ENCODE results near the gene SETD9. TPM values are rescaled to one million over a fixed set of nuclear protein-coding genes. Genes with fewer than 3 reads are reported as not detected.

The SETD9 gene
- total RNA-seq, 1 donor, result 11.2 TPM

DNA sequence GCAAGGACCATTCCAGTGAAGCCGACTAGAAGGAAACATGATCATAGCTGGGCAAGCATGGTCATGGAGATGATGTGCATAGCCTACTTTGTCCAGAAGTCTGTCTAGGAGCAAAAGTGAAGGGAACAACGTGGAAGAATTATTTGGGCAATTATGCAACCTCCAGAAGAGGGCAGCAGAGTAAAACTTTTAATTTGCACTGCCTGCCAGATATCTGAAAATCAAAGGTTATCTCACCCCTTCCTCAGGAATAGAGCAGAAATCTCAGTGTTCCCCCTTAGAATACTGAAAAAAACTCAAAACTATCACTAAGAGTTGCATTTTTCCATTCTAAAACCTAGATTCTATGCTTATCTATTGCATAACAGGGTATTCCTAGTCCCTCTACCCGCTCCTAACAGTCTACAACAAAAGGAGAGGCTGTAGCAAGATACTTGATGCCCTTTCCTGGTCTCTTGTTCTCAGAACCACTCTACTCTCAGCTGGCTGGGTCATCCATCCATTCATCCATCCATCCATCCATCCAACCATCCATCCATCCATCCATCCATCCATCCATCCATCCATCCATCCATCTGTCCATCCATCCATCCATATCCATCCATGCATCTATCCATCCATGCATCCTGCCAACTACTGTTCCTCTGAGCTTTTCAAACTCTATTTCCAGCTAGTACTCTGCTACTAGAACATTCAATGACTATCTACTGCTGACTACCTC, 8.4 kb upstream of the SETD9 start:
- H3K79me2 ChIP-seq (ENCODE audit: insufficient read depth, low read length), result no peaks in the 10 kb centered on the region
- TF ChIP-seq, protein P1, sequence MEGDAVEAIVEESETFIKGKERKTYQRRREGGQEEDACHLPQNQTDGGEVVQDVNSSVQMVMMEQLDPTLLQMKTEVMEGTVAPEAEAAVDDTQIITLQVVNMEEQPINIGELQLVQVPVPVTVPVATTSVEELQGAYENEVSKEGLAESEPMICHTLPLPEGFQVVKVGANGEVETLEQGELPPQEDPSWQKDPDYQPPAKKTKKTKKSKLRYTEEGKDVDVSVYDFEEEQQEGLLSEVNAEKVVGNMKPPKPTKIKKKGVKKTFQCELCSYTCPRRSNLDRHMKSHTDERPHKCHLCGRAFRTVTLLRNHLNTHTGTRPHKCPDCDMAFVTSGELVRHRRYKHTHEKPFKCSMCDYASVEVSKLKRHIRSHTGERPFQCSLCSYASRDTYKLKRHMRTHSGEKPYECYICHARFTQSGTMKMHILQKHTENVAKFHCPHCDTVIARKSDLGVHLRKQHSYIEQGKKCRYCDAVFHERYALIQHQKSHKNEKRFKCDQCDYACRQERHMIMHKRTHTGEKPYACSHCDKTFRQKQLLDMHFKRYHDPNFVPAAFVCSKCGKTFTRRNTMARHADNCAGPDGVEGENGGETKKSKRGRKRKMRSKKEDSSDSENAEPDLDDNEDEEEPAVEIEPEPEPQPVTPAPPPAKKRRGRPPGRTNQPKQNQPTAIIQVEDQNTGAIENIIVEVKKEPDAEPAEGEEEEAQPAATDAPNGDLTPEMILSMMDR (IDR thresholded peaks at IDR 0.05; ENCODE audit: extremely low read depth, low read depth, low read length), result peak; percentile 73
- peak overlapping the region; percentile 84 for H3K4me2 ChIP-seq (ENCODE audit: insufficient read depth, low read length)
- H3K27me3 ChIP-seq (ENCODE audit: insufficient read depth, low read length), result no peaks in the 10 kb centered on the region
- H3K36me3 ChIP-seq (ENCODE audit: insufficient read depth, low read length), result no peaks in the 10 kb centered on the region
- H3K27ac ChIP-seq (ENCODE audit: low read depth, low read length), result no peak overlapping the region
- H2AFZ ChIP-seq (ENCODE audit: low read length), result peak overlapping the region; percentile 39
- peak; percentile 6 for DNase-seq (ENCODE audit: insufficient read length, low spot score, missing footprints)
- H4K20me1 ChIP-seq (ENCODE audit: insufficient read depth, low read length), result no peaks in the 10 kb centered on the region
- peaks cover 7% of the 10 kb centered on the region for H3K4me1 ChIP-seq (ENCODE audit: insufficient read depth, low read length)
- no peaks in the 10 kb centered on the region for H3K9me3 ChIP-seq (ENCODE audit: low read depth, low read length)
- peak overlapping the region; percentile 57 for H3K4me3 ChIP-seq (ENCODE audit: insufficient read depth, low read length)

DNA sequence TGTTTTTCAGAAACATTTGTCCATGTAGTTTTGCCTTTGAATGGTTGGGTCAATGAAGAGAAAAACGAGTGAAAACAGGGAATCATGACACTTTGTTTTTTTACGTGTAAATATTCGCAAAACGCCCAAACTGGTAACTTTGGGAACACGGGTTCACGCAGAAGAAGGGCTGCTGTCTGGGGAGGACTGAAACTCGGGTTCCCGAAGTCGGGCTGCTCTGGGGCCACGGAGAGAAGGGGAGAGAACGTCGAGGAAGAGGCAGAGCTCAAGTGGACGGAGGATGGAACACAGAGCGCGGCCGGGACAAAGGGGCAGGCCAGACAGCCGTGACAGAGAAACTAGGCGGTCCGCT, 478 bp upstream of the SETD9 start:
- Histone ChIP-seq H3K27me3 (ENCODE audit: insufficient read depth, low read length) (no peaks in the 10 kb centered on the region), H3K4me3 (ENCODE audit: insufficient read depth, low read length) (peak overlapping the region; percentile 87), H2AFZ (ENCODE audit: low read length) (peak overlapping the region; percentile 98), H4K20me1 (ENCODE audit: insufficient read depth, low read length) (no peaks in the 10 kb centered on the region), H3K36me3 (ENCODE audit: insufficient read depth, low read length) (no peaks in the 10 kb centered on the region), H3K4me2 (ENCODE audit: insufficient read depth, low read length) (peak overlapping the region; percentile 96), H3K4me1 (ENCODE audit: insufficient read depth, low read length) (peaks cover 10% of the 10 kb centered on the region), H3K9me3 (ENCODE audit: low read depth, low read length) (no peaks in the 10 kb centered on the region), H3K27ac (ENCODE audit: low read depth, low read length) (peak overlapping the region; percentile 85), H3K79me2 (ENCODE audit: insufficient read depth, low read length) (no peaks in the 10 kb centered on the region)
- TF ChIP-seq, protein P1 (IDR thresholded peaks at IDR 0.05; ENCODE audit: extremely low read depth, low read depth, low read length), result no peak
- DNase-seq (ENCODE audit: insufficient read length, low spot score, missing footprints), result no peak

DNA sequence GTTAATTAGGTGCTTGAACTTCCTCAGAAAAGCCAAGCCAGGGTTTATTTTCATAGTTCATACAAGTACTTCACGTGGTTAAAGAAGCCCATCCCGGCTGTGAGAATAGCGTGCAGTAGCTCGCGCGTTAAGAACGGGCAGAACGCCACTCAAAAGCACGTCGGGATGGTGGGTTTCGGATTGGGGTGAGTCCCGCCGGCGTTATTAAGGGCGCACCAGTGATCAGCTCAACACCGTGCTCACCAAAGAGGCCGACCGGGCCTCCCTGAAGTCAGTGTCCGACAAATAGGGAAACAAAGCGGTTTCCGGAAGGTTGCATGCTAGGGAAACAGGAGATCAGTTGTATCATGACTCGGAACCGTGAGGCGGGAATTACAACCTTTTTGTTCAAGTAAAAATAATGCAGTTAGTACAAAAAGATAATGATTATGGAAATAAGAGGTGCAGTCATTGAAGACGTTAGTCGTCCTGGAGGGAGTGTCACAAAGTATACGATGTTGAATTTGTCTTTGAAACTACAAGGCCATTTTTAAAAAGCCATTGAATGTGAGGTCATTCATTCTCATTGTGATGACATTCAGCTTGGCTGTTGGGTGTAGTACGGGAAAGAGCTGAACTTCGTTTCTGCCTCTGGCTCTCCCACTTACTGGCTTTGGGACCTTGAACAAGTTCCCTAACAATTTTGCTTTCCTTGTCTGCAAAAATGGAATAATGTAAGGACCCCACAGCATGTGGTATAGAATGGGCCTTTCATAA, 992 bp downstream of the SETD9 start:
- no peaks in the 10 kb centered on the region for H3K27me3 ChIP-seq (ENCODE audit: insufficient read depth, low read length)
- no peaks in the 10 kb centered on the region for H3K9me3 ChIP-seq (ENCODE audit: low read depth, low read length)
- peak overlapping the region; percentile 87 for H3K4me3 ChIP-seq (ENCODE audit: insufficient read depth, low read length)
- TF ChIP-seq, protein P1 (IDR thresholded peaks at IDR 0.05; ENCODE audit: extremely low read depth, low read depth, low read length), result no peak
- peak overlapping the region; percentile 97 for H2AFZ ChIP-seq (ENCODE audit: low read length)
- H3K4me1 ChIP-seq (ENCODE audit: insufficient read depth, low read length), result peaks cover 10% of the 10 kb centered on the region
- no peaks in the 10 kb centered on the region for H3K36me3 ChIP-seq (ENCODE audit: insufficient read depth, low read length)
- DNase-seq (ENCODE audit: insufficient read length, low spot score, missing footprints), result peak; percentile 65
- no peaks in the 10 kb centered on the region for H4K20me1 ChIP-seq (ENCODE audit: insufficient read depth, low read length)
- peak overlapping the region; percentile 97 for H3K27ac ChIP-seq (ENCODE audit: low read depth, low read length)
- H3K4me2 ChIP-seq (ENCODE audit: insufficient read depth, low read length), result peak overlapping the region; percentile 90
- no peaks in the 10 kb centered on the region for H3K79me2 ChIP-seq (ENCODE audit: insufficient read depth, low read length)

DNA sequence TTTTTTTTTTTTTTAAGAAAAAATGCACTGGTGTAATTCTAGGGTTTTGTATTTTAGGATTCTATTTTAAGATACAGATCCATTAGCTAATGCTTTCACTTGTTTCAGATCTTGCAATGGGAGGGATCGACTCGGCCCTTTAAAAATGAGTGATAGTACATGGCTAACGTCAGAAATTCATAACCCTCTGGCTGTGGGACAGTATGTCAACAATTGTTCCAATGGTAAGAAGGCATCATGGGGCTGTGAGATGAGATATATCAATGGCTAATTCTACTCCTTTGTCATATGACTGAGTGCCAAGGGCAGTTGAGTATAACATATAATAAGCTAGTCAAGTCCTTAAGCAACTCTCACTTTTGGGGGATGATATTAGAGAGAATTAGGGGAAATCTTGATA, 4.4 kb downstream of the SETD9 start:
- H3K4me3 ChIP-seq (ENCODE audit: insufficient read depth, low read length), result no peak overlapping the region
- H3K4me2 ChIP-seq (ENCODE audit: insufficient read depth, low read length), result no peak overlapping the region
- H3K36me3 ChIP-seq (ENCODE audit: insufficient read depth, low read length), result no peaks in the 10 kb centered on the region
- no peaks in the 10 kb centered on the region for H4K20me1 ChIP-seq (ENCODE audit: insufficient read depth, low read length)
- peaks cover 8% of the 10 kb centered on the region for H3K4me1 ChIP-seq (ENCODE audit: insufficient read depth, low read length)
- H3K79me2 ChIP-seq (ENCODE audit: insufficient read depth, low read length), result no peaks in the 10 kb centered on the region
- TF ChIP-seq, protein P1 (IDR thresholded peaks at IDR 0.05; ENCODE audit: extremely low read depth, low read depth, low read length), result no peak
- no peaks in the 10 kb centered on the region for H3K27me3 ChIP-seq (ENCODE audit: insufficient read depth, low read length)
- DNase-seq (ENCODE audit: insufficient read length, low spot score, missing footprints), result no peak
- H3K27ac ChIP-seq (ENCODE audit: low read depth, low read length), result no peak overlapping the region
- no peak overlapping the region for H2AFZ ChIP-seq (ENCODE audit: low read length)
- H3K9me3 ChIP-seq (ENCODE audit: low read depth, low read length), result no peaks in the 10 kb centered on the region
